GM12892 (cell line): ENCODE data around the gene TATDN3.

Experiments used
- POLR2A ChIP-seq: IDR thresholded peaks from 2 replicates; pipeline ENCODE4 v1.6.1; 2011; ENCODE audit warnings: low read depth, low read length, control low read depth
- TAF1 ChIP-seq: IDR thresholded peaks from 2 replicates; pipeline ENCODE4 v1.6.1; 2011; ENCODE audit warnings: low read depth, mild to moderate bottlenecking, control low read depth, low read length, borderline replicate concordance

- TF ChIP-seq POLR2A = peak; percentile 94
- TF ChIP-seq TAF1 = peak; percentile 97
Measured at GRCh38 chr1:212791676-212792395, at the start of gene TATDN3, which contains the start of gene NSL1.
